ENCODE data around the gene FAM162B. TPM values are rescaled to one million over a fixed set of nuclear protein-coding genes. Genes with fewer than 3 reads are reported as not detected.

Gene FAM162B
- total and polyA plus RNA-seq, 4 donors = 3.9 to 64.4 (median 4.9) TPM

- no peak overlapping the region for H3K4me3 ChIP-seq
These were observed 2.5 kb downstream of the FAM162B start for GRCh38 chr6:116763048-116763447.

GRCh38 chr6:116762235-116762634 lies 3.3 kb downstream of the FAM162B start:
- peaks cover 0 to 32% (median 0%) of the 10 kb centered on the region in 5 donors for H3K4me1 ChIP-seq (ENCODE audit: control insufficient read depth in 5 of 5, insufficient read depth in 5 of 5, low read length in 5 of 5)
- WGBS, 2 donors = 93 to 94% methylated on average over 1 of the region's 1 CpG
- no peak for ATAC-seq (ENCODE audit: insufficient read depth, low FRiP score)
- H3K9me3 ChIP-seq (ENCODE audit: control insufficient read depth in 4 of 4, insufficient read depth in 3 of 4, low read length in 3 of 4) = no peaks in the 10 kb centered on the region
- DNase-seq = peak in 2 of 3 donors; percentile 23 to 41
- H3K9ac ChIP-seq (ENCODE audit: insufficient read depth in 1 of 2, low read length in 2 of 2) = no peak overlapping the region
- no peak overlapping the region for H3K27ac ChIP-seq (ENCODE audit: low read depth in 1 of 2, low read length in 1 of 2)
- H3K36me3 ChIP-seq (ENCODE audit: control insufficient read depth in 4 of 4, insufficient read depth in 4 of 4, low read length in 4 of 4) = peaks cover 0 to 11% (median 6%) of the 10 kb centered on the region in 4 donors
- no peak overlapping the region for H3K4me3 ChIP-seq
- H3K27me3 ChIP-seq (ENCODE audit: control insufficient read depth in 3 of 3, insufficient read depth in 3 of 3, low read length in 2 of 3) = peaks cover 0 to 2% (median 0%) of the 10 kb centered on the region in 3 donors
- TF ChIP-seq, protein P1, sequence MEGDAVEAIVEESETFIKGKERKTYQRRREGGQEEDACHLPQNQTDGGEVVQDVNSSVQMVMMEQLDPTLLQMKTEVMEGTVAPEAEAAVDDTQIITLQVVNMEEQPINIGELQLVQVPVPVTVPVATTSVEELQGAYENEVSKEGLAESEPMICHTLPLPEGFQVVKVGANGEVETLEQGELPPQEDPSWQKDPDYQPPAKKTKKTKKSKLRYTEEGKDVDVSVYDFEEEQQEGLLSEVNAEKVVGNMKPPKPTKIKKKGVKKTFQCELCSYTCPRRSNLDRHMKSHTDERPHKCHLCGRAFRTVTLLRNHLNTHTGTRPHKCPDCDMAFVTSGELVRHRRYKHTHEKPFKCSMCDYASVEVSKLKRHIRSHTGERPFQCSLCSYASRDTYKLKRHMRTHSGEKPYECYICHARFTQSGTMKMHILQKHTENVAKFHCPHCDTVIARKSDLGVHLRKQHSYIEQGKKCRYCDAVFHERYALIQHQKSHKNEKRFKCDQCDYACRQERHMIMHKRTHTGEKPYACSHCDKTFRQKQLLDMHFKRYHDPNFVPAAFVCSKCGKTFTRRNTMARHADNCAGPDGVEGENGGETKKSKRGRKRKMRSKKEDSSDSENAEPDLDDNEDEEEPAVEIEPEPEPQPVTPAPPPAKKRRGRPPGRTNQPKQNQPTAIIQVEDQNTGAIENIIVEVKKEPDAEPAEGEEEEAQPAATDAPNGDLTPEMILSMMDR (IDR thresholded peaks at IDR 0.05; ENCODE audit: control extremely low read depth, extremely low read depth) = no peak

More at GRCh38 chr6:116763048-116763447, 2.5 kb downstream of the FAM162B start:
- Histone ChIP-seq H3K27me3 (ENCODE audit: control insufficient read depth in 3 of 3, insufficient read depth in 3 of 3, low read length in 2 of 3) (peaks cover 0 to 2% (median 0%) of the 10 kb centered on the region in 3 donors), H3K4me1 (ENCODE audit: control insufficient read depth in 5 of 5, insufficient read depth in 5 of 5, low read length in 5 of 5) (peaks cover 0 to 37% (median 0%) of the 10 kb centered on the region in 5 donors), H3K9me3 (ENCODE audit: control insufficient read depth in 4 of 4, insufficient read depth in 3 of 4, low read length in 3 of 4) (no peaks in the 10 kb centered on the region), H3K9ac (ENCODE audit: insufficient read depth in 1 of 2, low read length in 2 of 2) (no peak overlapping the region), H3K36me3 (ENCODE audit: control insufficient read depth in 4 of 4, insufficient read depth in 4 of 4, low read length in 4 of 4) (peaks cover 0 to 11% (median 4%) of the 10 kb centered on the region in 4 donors), H3K27ac (ENCODE audit: low read depth in 1 of 2, low read length in 1 of 2) (no peak overlapping the region)
- TF ChIP-seq, protein P1 (IDR thresholded peaks at IDR 0.05; ENCODE audit: control extremely low read depth, extremely low read depth) = no peak
- DNase-seq (peak in 1 of 3 donors; percentile 30), ATAC-seq (ENCODE audit: insufficient read depth, low FRiP score) (no peak)

GRCh38 chr6:116761779-116762178 lies 3.7 kb downstream of the FAM162B start:
- peak in 1 of 3 donors; percentile 17 for DNase-seq
- Histone ChIP-seq H3K27me3 (ENCODE audit: control insufficient read depth in 3 of 3, insufficient read depth in 3 of 3, low read length in 2 of 3) (peaks cover 0 to 2% (median 0%) of the 10 kb centered on the region in 3 donors), H3K9me3 (ENCODE audit: control insufficient read depth in 4 of 4, insufficient read depth in 3 of 4, low read length in 3 of 4) (no peaks in the 10 kb centered on the region), H3K4me3 (no peak overlapping the region), H3K4me1 (ENCODE audit: control insufficient read depth in 5 of 5, insufficient read depth in 5 of 5, low read length in 5 of 5) (peaks cover 0 to 27% (median 0%) of the 10 kb centered on the region in 5 donors), H3K27ac (ENCODE audit: low read depth in 1 of 2, low read length in 1 of 2) (no peak overlapping the region), H3K9ac (ENCODE audit: insufficient read depth in 1 of 2, low read length in 2 of 2) (no peak overlapping the region), H3K36me3 (ENCODE audit: control insufficient read depth in 4 of 4, insufficient read depth in 4 of 4, low read length in 4 of 4) (peaks cover 0 to 13% (median 6%) of the 10 kb centered on the region in 4 donors)
- TF ChIP-seq, protein P1 (IDR thresholded peaks at IDR 0.05; ENCODE audit: control extremely low read depth, extremely low read depth) = no peak
- no peak for ATAC-seq (ENCODE audit: insufficient read depth, low FRiP score)
- 76 to 86% methylated on average over 4 of the region's 4 CpGs for WGBS, 2 donors

DNA sequence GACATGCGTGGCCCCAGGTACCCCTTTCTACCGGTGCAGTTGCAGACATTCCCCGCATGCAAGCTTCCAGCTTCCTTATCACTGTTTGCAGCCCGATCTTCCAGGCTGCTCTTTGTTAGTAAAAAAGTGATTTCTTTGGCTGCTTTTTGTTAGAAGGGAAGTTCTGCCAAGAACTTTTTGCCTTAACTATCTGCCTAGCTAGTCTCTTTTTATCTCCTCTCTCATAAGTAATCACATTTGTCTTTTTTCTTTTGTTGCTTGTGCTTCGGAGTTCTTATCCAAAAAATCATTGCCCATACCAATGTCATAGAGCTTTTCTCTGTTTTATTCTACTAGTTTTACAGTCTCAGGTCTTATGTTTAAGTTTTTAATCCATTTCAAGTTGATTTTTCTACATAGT lies 20.3 kb downstream of the FAM162B start:
- Histone ChIP-seq H3K9ac (ENCODE audit: insufficient read depth in 1 of 2, low read length in 2 of 2) (no peak overlapping the region), H3K4me1 (ENCODE audit: control insufficient read depth in 5 of 5, insufficient read depth in 5 of 5, low read length in 5 of 5) (peaks cover 0 to 6% (median 0%) of the 10 kb centered on the region in 5 donors), H3K27ac (ENCODE audit: low read depth in 1 of 2, low read length in 1 of 2) (no peak overlapping the region), H3K27me3 (ENCODE audit: control insufficient read depth in 3 of 3, insufficient read depth in 3 of 3, low read length in 2 of 3) (no peaks in the 10 kb centered on the region), H3K4me3 (no peak overlapping the region), H3K36me3 (ENCODE audit: control insufficient read depth in 4 of 4, insufficient read depth in 4 of 4, low read length in 4 of 4) (peaks cover 0 to 4% (median 0%) of the 10 kb centered on the region in 4 donors), H3K9me3 (ENCODE audit: control insufficient read depth in 4 of 4, insufficient read depth in 3 of 4, low read length in 3 of 4) (peaks cover 0 to 2% (median 0%) of the 10 kb centered on the region in 4 donors)
- 73 to 76% methylated on average over 5 of the region's 5 CpGs for WGBS, 2 donors
- peak in 2 of 3 donors; percentile 52 to 58 for DNase-seq
- TF ChIP-seq, protein P1 (IDR thresholded peaks at IDR 0.05; ENCODE audit: control extremely low read depth, extremely low read depth) = no peak
- no peak for ATAC-seq (ENCODE audit: insufficient read depth, low FRiP score)

Data from lung (tissue), 12 donors.